ENCODE measurements around the gene ZNF593. TPM values are rescaled to one million over a fixed set of nuclear protein-coding genes. Genes with fewer than 3 reads are reported as not detected.
A peak's percentile ranks its signal among the peaks of the same experiment; 100 is the strongest.

ZNF593 gene
- total and polyA plus RNA-seq, 10 of the 15 experiments (the other 5 are each of a cell fraction or from before 2014, with no cell fraction given) = 7.7 to 156 (median 51.0) TPM

DNA sequence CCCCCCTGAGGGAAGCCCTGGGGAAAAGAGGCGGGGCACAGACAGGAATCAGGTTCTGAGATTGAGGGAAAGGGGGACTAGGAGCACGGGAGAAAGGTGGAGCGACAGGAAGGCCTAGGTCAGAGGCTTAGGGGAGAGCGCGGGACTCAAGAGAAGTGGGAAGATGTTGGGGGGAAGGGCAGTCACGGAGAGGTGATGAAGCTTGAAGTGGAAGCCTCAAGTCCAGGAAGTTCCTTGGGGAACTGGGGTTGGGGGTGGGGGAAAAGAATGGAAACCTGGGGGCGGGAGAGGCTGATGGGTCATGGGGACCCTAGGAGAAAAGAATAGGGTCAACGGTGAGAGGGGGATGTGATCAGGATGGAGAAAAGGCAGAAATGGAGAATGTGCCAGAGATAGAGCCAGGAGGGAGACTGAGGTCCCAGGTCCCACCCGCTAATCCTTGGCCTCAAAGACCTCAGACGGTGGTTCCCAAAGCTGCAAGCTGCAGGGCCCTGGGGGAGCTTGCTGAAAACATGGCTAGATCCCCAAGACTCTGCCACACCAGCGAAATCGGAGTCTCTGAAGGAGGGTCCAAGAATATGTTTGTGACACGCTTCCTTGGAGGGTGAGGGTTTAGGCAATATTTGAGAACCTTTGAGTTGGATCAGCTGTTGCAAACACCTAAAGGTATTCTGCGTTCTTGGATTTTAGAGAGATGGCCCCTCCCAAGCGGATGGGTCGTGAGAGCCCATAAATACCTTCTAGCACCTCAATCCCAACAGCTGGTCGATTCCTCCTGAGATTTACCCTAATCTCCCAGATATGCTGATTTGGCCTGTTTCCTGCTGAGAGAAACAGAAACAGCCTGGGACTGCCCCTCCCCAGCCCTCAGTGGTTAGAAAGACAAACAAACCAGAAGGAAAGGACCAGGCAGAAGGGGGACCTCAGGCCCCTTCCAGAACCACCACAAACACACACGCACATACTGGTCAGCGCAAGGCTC, 4.6 kb upstream of the ZNF593 start:
- DNase-seq (ENCODE audit: low read depth, low spot score) (no peak), FAIRE-seq (no peak), ATAC-seq (no peak)
- Histone ChIP-seq H2AFZ (ENCODE audit: control insufficient read depth, low read depth, low read length) (no peak overlapping the region), H3K4me3 (no peak overlapping the region), H3K9me3 (replicated peaks; ENCODE audit: control insufficient read depth, insufficient read depth, low read length) (no peaks in the 10 kb centered on the region; the same call in 2 of the 3 replicates), H3K79me2 (ENCODE audit: control insufficient read depth, insufficient read depth, low read length) (peaks cover 5% of the 10 kb centered on the region), H3K4me2 (ENCODE audit: control insufficient read depth, insufficient read depth) (no peak overlapping the region), H3K27ac (ENCODE audit: control insufficient read depth, insufficient read depth) (no peak overlapping the region), H3K4me1 (ENCODE audit: control insufficient read depth, insufficient read depth, low read length) (peaks cover 4% of the 10 kb centered on the region), H3K36me3 (ENCODE audit: control insufficient read depth in 2 of 2, insufficient read depth in 2 of 2, low read length in 1 of 2) (no peaks in the 10 kb centered on the region), H4K20me1 (ENCODE audit: control insufficient read depth, insufficient read depth) (no peaks in the 10 kb centered on the region), H3K9ac (ENCODE audit: control insufficient read depth, insufficient read depth, low read length) (no peak overlapping the region), H3K27me3 (replicated peaks in 1 of 2; ENCODE audit: control insufficient read depth in 2 of 2, insufficient read depth in 2 of 2, low read length in 1 of 2) (peaks cover 3 to 13% of the 10 kb centered on the region in 2 experiments)
- TF ChIP-seq EP300 (IDR thresholded peaks at IDR 0.05; ENCODE audit: borderline replicate concordance in 1 of 2, control insufficient read depth in 1 of 2, low read depth in 2 of 2, low read length in 2 of 2) = no peak
- TF ChIP-seq, protein P1, sequence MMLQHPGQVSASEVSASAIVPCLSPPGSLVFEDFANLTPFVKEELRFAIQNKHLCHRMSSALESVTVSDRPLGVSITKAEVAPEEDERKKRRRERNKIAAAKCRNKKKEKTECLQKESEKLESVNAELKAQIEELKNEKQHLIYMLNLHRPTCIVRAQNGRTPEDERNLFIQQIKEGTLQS (IDR thresholded peaks at IDR 0.05; ENCODE audit: borderline replicate concordance, extremely low read depth, low read depth, low read length) = no peak
- TF ChIP-seq RUNX3 (IDR thresholded peaks at IDR 0.05; ENCODE audit: low read length) = peak; percentile 11; the same call in 1 of the 2 replicates
- SMC1A ChIA-PET (ENCODE audit: uncharacterized antibody, unreplicated experiment) = no interaction called here
- CTCF ChIA-PET = interaction anchor here (0.6 to 1.8 kb wide), 2 partner anchors 24 to 69 kb away, joined by 3 to 8 read pairs; partner anchors contain the start of gene CEP85
- intact Hi-C loops (cut with micrococcal nuclease; ENCODE audit: unreplicated experiment) = loop anchor here (5.0 to 10.0 kb wide), 3 partner anchors 58 to 230 kb away; no protein-coding TSS in a partner anchor
- 52% methylated on average over 17 of the region's 19 CpGs for WGBS (ENCODE audit: insufficient coverage, insufficient replicate concordance, low lambda C conversion rate, missing lambda C conversion rate)
- POLR2A ChIA-PET = interaction anchor here (1.1 kb wide), 1 partner anchor 53 kb away, joined by 3 read pairs; the partner anchor contains the start of gene PDIK1L
- in situ Hi-C loops (cut with MboI) = no loop called here
- BruUV-seq (replicated peaks) = no TSS peak
- RAD21 ChIA-PET (ENCODE audit: unreplicated experiment) = interaction anchor here (0.6 to 0.7 kb wide), 2 partner anchors 129 to 329 kb away, joined by 3 read pairs; no protein-coding TSS in a partner anchor
